HG03354 (cell line): Measurements from ENCODE around the gene ZSWIM5.

ENCODE experiments used
- ATAC-seq: cut with Tn5 transposase; IDR thresholded peaks from one replicate; pipeline ENCODE4 v1.9.1; 2021; ENCODE audit warnings: mild to moderate bottlenecking; ENCODE audit not compliant: unreplicated experiment, poor library complexity, severe bottlenecking

ZSWIM5 gene

DNA sequence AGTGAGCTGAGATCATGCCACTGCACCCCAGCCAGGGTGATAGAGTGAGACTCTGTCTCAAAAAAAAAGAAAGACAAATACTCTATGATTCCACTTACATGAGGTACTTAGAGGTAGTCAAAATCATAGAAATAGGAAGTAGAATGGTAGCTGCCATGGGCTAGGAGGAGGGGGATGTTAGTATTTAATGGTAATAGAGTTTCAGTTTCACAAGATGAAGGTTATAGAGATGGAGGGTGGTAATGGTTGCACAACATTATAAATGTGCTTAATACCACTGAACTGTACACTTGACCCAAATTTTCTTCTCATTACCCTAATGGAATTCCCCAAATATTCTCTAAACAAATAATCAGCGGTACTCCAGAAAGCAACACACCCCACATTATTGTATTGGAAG lies 232.8 kb downstream of the ZSWIM5 start:
- ATAC-seq = no peak

DNA sequence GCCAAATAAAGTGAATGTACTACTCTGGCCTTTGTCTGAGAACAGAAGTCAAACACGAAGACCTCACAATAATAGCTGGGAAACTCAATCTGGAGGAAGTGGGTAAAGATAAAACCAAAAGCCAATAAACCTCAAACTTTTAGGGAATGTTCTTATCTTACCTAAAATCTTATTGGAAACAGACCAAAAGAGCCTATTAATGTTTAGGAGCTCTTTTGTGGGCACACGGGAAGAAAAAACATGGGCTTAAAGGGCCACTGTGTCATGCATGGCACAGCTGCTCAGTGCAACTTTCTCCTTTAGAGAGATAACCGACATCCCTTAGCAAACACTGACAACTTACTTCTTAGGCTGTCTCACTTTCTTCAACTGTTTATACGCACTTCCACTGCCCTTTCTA lies 236.1 kb downstream of the ZSWIM5 start:
- no peak for ATAC-seq
